Psoas muscle (tissue), 8 donors: ENCODE data around the gene DEFB124. TPM values are rescaled to one million over a fixed set of nuclear protein-coding genes. Genes with fewer than 3 reads are reported as not detected.

ENCODE experiments used
- ATAC-seq, 4 donors: fragments of 200-7000 bp; cut with Tn5 transposase; one replicate each; pipeline ENCODE4 v1.9.1; 2020; ENCODE audit warnings: moderate library complexity in 3 of 4, mild to moderate bottlenecking in 2 of 4
- DNase-seq, 2 donors: peaks; one replicate each; pipeline ENCODE4 v3.0.0-alpha.2; 2020
- H3K27ac ChIP-seq: fragments of 200-600 bp; one replicate; pipeline ENCODE4 v1.8.0; 2022
- H3K27me3 ChIP-seq, 3 donors: fragments of 200-600 bp in 1 of 3; one replicate each; pipeline versions ENCODE4 v1.6.1 to v1.8.0; 2013 to 2022; ENCODE audit warnings: low read length in 2 of 3, mild to moderate bottlenecking in 2 of 3, moderate library complexity in 1 of 3; ENCODE audit not compliant: insufficient read depth in 3 of 3
- H3K36me3 ChIP-seq, 2 donors: fragments of 200-600 bp in 1 of 2; one replicate each; pipeline versions ENCODE4 v1.6.1 to v1.8.0; 2013 to 2022; ENCODE audit warnings: low read depth in 1 of 2, mild to moderate bottlenecking in 1 of 2, moderate library complexity in 1 of 2; ENCODE audit not compliant: insufficient read depth in 1 of 2
- H3K4me1 ChIP-seq: fragments of 200-600 bp; one replicate; pipeline ENCODE4 v1.8.0; 2022
- H3K4me3 ChIP-seq: fragments of 200-600 bp; one replicate; pipeline ENCODE4 v1.8.0; 2022; ENCODE audit warnings: mild to moderate bottlenecking
- H3K9me3 ChIP-seq: fragments of 200-600 bp; one replicate; pipeline ENCODE4 v1.8.0; 2022
- WGBS, 3 donors: extraction: QIAGEN DNeasy Blood & Tissue Kit; methylation state at CpG; one replicate each; pipeline versions ENCODE4 v1.1.6 to v1.1.7; 2013; 5-methylcytosine and 5-hydroxymethylcytosine counted together
- intact Hi-C, 2 donors: fragments of 100-400 bp; cut with DNase I; formaldehyde crosslinking; loops; one replicate each; pipeline versions ENCODE4 v1.11.0 to v1.14.2; 2022
- polyA plus RNA-seq, 3 donors: library from polyadenylated mRNA; stranded (reverse); fragments of 200-250 nt; gene quantifications; one replicate each; pipeline ENCODE4 v1.2.3, GENCODE V29; 2013
- total RNA-seq, 4 donors: library from RNA; stranded (reverse); fragmentation: NEBNext Ultra II Directional in 2 of 4; extraction: Animal tissue kit (Norgen Biotek cat#: 25700) in 2 of 4; gene quantifications; one replicate each; pipeline versions ENCODE4 v1.2.1 to v1.2.4, GENCODE V29; 2021 to 2023
- TF ChIP-seq, protein P1 (sequence below): fragments of 200-600 bp; IDR thresholded peaks from one replicate; pipeline ENCODE4 v1.8.0; 2022; ENCODE audit warnings: antibody characterized with exemption
- donor health status: healthy with polysubstance abuse.
- donor health status: DM: no; HTN: no; CAD: no; lungs with moderate emphysema.
- donor health status: Bipolar disorder and iron deficiency.
- donor health status: healthy.
- donor health status: DM: yes; HTN: yes; CAD: no.
- donor health status: DM: no; HTN: no; CAD: no.
- donor health status: DM: no; HTN: no; CAD: no.
- donor health status: DM: yes; HTN: yes; CAD: no.

DEFB124 gene
- total and polyA plus RNA-seq, 7 donors: 0.18 TPM; not detected in 6

DNA sequence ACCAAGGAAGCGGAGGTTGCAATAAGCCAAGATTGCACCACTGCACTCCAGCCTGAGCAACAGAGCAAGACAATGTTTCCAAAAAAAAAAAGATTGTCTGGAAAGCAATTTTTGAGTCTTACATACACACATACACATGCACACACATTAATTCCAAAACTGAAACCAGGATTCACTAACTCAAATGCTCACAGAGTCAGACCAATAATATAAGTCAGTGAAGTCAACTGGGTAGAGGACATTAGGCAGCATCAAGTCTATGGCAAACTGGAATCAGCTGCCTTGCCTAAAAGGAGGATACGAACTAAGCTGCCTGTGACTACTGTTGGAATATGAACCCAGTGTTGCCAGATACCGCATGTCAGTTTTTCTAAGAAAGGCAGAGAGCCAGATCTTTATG, 15.8 kb upstream of the DEFB124 start:
- TF ChIP-seq, protein P1, sequence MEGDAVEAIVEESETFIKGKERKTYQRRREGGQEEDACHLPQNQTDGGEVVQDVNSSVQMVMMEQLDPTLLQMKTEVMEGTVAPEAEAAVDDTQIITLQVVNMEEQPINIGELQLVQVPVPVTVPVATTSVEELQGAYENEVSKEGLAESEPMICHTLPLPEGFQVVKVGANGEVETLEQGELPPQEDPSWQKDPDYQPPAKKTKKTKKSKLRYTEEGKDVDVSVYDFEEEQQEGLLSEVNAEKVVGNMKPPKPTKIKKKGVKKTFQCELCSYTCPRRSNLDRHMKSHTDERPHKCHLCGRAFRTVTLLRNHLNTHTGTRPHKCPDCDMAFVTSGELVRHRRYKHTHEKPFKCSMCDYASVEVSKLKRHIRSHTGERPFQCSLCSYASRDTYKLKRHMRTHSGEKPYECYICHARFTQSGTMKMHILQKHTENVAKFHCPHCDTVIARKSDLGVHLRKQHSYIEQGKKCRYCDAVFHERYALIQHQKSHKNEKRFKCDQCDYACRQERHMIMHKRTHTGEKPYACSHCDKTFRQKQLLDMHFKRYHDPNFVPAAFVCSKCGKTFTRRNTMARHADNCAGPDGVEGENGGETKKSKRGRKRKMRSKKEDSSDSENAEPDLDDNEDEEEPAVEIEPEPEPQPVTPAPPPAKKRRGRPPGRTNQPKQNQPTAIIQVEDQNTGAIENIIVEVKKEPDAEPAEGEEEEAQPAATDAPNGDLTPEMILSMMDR: no peak
- H3K4me1 ChIP-seq: no peaks in the 10 kb centered on the region
- no peaks in the 10 kb centered on the region for H3K36me3 ChIP-seq
- H3K27ac ChIP-seq: no peak overlapping the region
- H3K27me3 ChIP-seq: peaks cover 0 to 4% (median 2%) of the 10 kb centered on the region in 3 donors
- H3K9me3 ChIP-seq: no peaks in the 10 kb centered on the region
- H3K4me3 ChIP-seq: no peak overlapping the region
- intact Hi-C loops: no loop called here
- ATAC-seq: no peak
- DNase-seq: no peak
- 80 to 84% (median 84%) methylated on average over 3 of the region's 3 CpGs for WGBS, 3 donors

DNA sequence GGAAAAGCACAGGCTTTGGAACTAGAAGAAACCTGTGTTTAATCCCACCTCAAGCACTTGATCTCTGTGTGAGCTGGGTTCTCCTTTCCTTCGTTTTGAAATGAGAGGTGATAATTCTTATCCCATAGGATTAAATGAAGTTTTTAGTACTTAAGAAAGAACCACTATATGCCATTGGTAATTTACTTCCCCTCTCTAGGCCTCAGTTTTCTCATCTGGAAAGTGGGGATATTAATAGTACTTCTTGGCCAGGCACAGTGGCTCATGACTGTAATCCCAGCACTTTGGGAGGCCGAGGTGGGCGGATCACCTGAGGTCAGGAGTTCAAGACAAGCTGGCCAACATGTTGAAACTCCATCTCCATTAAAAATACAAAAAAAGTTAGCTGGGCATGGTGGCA, 14.2 kb upstream of the DEFB124 start:
- intact Hi-C loops: no loop called here
- no peak for ATAC-seq
- H3K27ac ChIP-seq: no peak overlapping the region

DNA sequence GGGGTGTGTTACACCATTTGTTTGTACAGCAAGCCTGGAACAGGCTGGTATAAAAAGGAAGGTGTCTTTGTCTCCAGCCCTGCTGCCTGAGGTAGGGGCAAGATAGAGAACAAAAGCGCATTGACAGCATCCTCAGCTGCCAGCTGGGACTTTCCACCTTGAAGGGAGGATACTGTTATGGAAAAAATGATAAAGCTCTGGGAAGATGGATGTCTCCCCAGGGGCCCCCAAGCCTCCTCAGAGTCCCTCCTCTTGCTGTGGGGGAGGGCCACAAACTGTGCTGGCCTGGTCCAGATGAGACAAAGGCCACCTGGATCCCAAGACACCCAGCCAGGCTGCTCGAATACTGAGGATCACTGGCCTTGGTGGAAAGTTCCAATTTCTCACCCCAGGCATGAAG, 13.2 kb upstream of the DEFB124 start:
- intact Hi-C loops: no loop called here
- H3K9me3 ChIP-seq: no peaks in the 10 kb centered on the region
- no peak overlapping the region for H3K27ac ChIP-seq
- peaks cover 0 to 23% (median 2%) of the 10 kb centered on the region in 3 donors for H3K27me3 ChIP-seq
- TF ChIP-seq, protein P1: no peak
- H3K4me3 ChIP-seq: no peak overlapping the region
- DNase-seq: no peak
- H3K4me1 ChIP-seq: no peaks in the 10 kb centered on the region
- WGBS, 3 donors: 51 to 58% (median 53%) methylated on average over 2 of the region's 2 CpGs
- H3K36me3 ChIP-seq: no peaks in the 10 kb centered on the region
- no peak for ATAC-seq

More for the DNA sequence above, 14.2 kb upstream of the DEFB124 start:
- Histone ChIP-seq H3K4me1 (no peaks in the 10 kb centered on the region), H3K4me3 (no peak overlapping the region), H3K9me3 (no peaks in the 10 kb centered on the region), H3K36me3 (no peaks in the 10 kb centered on the region), H3K27me3 (peaks cover 0 to 16% (median 2%) of the 10 kb centered on the region in 3 donors)
- TF ChIP-seq, protein P1: no peak
- 76 to 85% (median 78%) methylated on average over 3 of the region's 3 CpGs for WGBS, 3 donors
- no peak for DNase-seq

DNA sequence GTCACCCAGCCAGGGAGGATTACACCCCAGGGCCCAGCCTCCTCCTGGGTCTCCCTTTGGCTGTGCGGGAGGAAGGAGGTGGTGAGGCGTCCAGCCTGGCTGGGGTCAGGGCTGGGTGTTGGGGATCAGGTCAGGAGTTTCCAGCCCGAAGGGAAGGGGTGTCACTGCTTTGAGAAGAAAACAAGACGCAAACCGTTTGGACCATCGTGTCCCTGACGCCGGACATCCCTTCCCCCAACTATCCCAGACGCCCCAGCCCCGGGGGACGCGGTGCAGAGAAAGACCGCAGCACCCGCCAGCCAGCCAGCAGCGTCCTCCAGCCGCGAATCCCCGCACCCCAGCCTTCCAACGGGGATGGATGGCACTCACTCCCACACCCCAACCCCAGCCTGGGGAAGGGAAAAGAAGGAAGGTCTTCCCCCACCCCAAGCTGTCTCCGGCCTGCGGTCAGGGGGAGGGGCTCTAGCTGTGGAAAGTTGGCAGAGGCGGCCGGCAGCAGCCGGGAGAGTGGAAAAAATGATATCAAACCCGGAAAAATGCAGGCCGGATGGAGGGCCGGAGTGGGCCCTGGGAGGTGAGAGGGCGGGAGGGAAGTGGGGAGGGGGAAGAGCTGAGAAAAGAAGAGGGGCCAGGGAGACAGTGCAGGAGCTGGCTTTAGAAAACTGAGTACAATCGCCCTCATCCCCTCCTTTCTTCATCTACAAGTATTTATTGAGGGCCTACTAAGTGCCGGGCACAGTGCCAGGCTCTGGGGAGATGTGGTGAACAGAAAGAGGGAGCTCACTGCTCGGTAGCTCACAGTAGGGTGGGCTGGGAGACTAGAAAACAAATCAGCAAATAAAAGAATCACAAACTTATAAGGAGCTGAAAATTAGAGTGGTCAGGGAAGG, 10.8 kb upstream of the DEFB124 start:
- H3K27me3 ChIP-seq: peaks cover 0 to 29% (median 0%) of the 10 kb centered on the region in 3 donors
- intact Hi-C loops: no loop called here
- DNase-seq: peak; percentile 67 to 76
- no peaks in the 10 kb centered on the region for H3K9me3 ChIP-seq
- H3K27ac ChIP-seq: peak overlapping the region; percentile 42
- H3K36me3 ChIP-seq: no peaks in the 10 kb centered on the region
- 7 to 11% (median 7%) methylated on average over 31 of the region's 31 CpGs for WGBS, 3 donors
- TF ChIP-seq, protein P1: no peak
- peak; percentile 32 to 59 (median 48) for ATAC-seq
- no peaks in the 10 kb centered on the region for H3K4me1 ChIP-seq
- H3K4me3 ChIP-seq: peak overlapping the region; percentile 22
